Nephron (organoid): ENCODE results near the gene PHGDH.
A peak's percentile ranks its signal among the peaks of the same experiment; 100 is the strongest.

Experiments used
- H3K27ac Mint-ChIP-seq, 3 experiments: 2 replicates each; pipeline ENCODE4 v1.8.0; 2020; ENCODE audit warnings: mixed read lengths in 3 of 3, mild to moderate bottlenecking in 2 of 3, moderate library complexity in 1 of 3
- H3K27me3 Mint-ChIP-seq: 2 replicates; pipeline ENCODE4 v1.8.0; 2021; ENCODE audit warnings: low read depth, mild to moderate bottlenecking, moderate library complexity, mixed read lengths
- H3K36me3 Mint-ChIP-seq: 2 replicates; pipeline ENCODE4 v1.8.0; 2020; ENCODE audit warnings: low read depth, mixed read lengths
- H3K4me1 Mint-ChIP-seq: 2 replicates; pipeline ENCODE4 v1.8.0; 2020; ENCODE audit warnings: mixed read lengths
- H3K4me3 Mint-ChIP-seq, 3 experiments: 2 replicates each; pipeline ENCODE4 v1.8.0; 2020; ENCODE audit warnings: mild to moderate bottlenecking in 3 of 3, mixed read lengths in 3 of 3, moderate library complexity in 2 of 3
- H3K9me3 Mint-ChIP-seq: 2 replicates; pipeline ENCODE4 v1.8.0; 2020; ENCODE audit warnings: mixed read lengths
- CTCF ChIP-seq, 3 experiments: fragments of 200-600 bp; sonication (generic); IDR thresholded peaks; one replicate each; pipeline ENCODE4 v1.5.0; 2021; ENCODE audit warnings: antibody characterized with exemption in 3 of 3; ENCODE audit not compliant: unreplicated experiment in 3 of 3

Gene PHGDH

DNA sequence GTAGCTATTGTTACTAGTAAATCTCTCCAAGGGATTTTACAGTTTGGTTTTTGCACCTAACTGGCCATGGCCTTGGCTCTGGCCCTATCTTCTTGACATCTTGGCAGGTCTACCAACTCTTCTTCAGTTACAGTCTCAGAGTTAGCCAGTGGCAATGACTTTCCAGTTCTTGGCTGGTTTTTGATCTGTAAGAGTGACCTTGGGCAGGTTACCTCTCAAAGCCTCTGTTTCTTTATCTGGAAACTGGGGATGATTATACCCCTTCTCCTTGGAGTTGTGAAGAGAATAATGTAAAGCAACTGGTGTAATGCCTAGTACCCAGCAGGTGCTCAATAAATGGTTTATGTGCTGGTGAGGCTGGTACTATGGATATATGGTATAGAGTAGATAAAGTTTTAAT, 6.7 kb downstream of the PHGDH start:
- Mint-ChIP-seq H3K36me3 (peaks cover 38% of the 10 kb centered on the region), H3K27ac (peak overlapping the region; percentile 81 to 97 (median 85)), H3K4me1 (peaks cover 61% of the 10 kb centered on the region), H3K4me3 (no peak overlapping the region), H3K9me3 (no peaks in the 10 kb centered on the region), H3K27me3 (no peaks in the 10 kb centered on the region)
- no peak for TF ChIP-seq CTCF (IDR thresholded peaks at IDR 0.05; ENCODE audit: unreplicated experiment in 3 of 3)

DNA sequence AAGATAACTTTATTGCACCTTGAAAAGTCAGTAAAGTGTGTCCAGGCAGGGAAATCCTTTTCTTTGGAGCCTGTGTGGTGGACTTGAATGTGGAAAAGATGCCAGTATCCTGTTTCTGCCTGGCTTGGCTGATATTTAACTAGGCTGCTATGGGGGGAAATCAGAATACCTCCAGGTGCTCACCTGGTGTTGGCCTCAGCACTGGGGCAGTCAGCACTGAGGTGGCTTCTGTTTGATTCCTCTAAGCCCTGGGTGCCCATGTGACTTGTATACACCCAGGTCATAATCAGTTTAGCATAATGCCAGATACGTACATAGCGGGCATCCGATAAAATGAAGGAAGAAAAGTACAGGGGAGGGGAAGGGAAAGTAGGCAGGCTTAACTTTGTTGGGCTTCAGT, 7.2 kb downstream of the PHGDH start:
- peak overlapping the region in 1 of 3 experiments; percentile 36 for H3K4me3 Mint-ChIP-seq
- H3K27ac Mint-ChIP-seq: peak overlapping the region; percentile 81 to 97 (median 85)
- no peaks in the 10 kb centered on the region for H3K27me3 Mint-ChIP-seq
- peaks cover 44% of the 10 kb centered on the region for H3K36me3 Mint-ChIP-seq
- H3K4me1 Mint-ChIP-seq: peaks cover 55% of the 10 kb centered on the region
- TF ChIP-seq CTCF (IDR thresholded peaks at IDR 0.05; ENCODE audit: unreplicated experiment in 3 of 3): no peak
- H3K9me3 Mint-ChIP-seq: no peaks in the 10 kb centered on the region

DNA sequence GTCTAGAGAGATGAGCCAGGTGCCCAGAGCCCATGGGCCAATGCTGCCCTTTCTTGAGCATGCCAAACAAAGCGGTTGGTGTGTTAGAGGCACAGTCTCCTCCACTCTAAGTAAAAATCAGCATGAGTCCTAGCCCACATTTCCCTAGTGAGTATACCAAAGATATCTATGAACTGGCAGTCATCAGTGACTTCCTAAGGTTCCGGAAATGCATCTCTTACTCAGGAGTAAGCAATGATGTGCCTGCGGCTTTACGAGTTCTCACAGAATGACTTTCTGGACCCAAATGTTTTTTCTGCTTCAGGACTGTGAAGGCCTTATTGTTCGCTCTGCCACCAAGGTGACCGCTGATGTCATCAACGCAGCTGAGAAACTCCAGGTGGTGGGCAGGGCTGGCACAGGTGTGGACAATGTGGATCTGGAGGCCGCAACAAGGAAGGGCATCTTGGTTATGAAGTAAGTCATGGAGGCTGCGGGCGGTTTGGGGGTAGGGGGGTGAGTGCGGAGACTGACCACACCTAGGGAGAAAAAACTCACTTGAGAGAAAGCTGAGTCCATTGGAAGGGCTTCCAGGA, 9.2 kb downstream of the PHGDH start:
- Mint-ChIP-seq H3K36me3 (peaks cover 63% of the 10 kb centered on the region), H3K27me3 (no peaks in the 10 kb centered on the region), H3K4me1 (peaks cover 41% of the 10 kb centered on the region), H3K27ac (peak overlapping the region; percentile 72 to 97 (median 81)), H3K9me3 (no peaks in the 10 kb centered on the region), H3K4me3 (no peak overlapping the region)
- no peak for TF ChIP-seq CTCF (IDR thresholded peaks at IDR 0.05; ENCODE audit: unreplicated experiment in 3 of 3)

GRCh38 chr1:119721896-119722295, 10.2 kb downstream of the PHGDH start:
- no peaks in the 10 kb centered on the region for H3K9me3 Mint-ChIP-seq
- H3K27ac Mint-ChIP-seq: peak overlapping the region; percentile 72 to 97 (median 81)
- peaks cover 35% of the 10 kb centered on the region for H3K4me1 Mint-ChIP-seq

DNA sequence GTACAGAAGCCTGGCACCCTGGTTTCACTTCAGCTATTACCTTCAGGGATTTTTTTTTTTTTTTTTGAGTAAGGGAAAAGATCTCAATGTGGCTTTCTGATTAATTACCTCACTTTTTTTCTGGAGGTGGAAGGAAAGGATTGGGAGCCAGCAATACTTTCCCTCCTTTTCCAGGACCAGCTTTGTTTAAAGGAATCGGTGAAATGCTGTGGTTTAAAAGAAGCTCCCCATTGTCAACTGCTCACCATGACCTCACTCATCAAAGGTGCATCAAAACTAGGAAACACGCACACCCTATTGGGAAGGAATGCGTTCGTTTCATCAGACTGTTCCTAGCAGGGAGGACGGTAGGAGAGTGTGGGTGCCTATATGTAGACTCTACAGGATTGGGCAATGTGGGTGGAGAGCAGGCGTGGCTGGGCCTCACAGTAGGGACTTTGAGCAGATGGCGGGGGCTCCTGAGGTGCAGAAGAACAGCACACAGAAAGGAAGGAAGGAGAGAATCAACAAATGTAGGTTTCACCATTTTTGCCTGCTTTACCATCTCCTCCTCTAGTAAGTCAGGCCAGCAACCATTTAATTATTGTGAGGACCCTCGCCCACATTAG, 13.0 kb downstream of the PHGDH start:
- Mint-ChIP-seq H3K27ac (peak overlapping the region in 1 of 3 experiments; percentile 97), H3K36me3 (peaks cover 96% of the 10 kb centered on the region), H3K9me3 (no peaks in the 10 kb centered on the region), H3K4me3 (no peak overlapping the region), H3K27me3 (no peaks in the 10 kb centered on the region), H3K4me1 (peaks cover 15% of the 10 kb centered on the region)
- no peak for TF ChIP-seq CTCF (IDR thresholded peaks at IDR 0.05; ENCODE audit: unreplicated experiment in 3 of 3)

More at GRCh38 chr1:119721896-119722295, 10.2 kb downstream of the PHGDH start:
- Mint-ChIP-seq H3K36me3 (peaks cover 72% of the 10 kb centered on the region), H3K4me3 (peak overlapping the region in 1 of 3 experiments; percentile 20), H3K27me3 (no peaks in the 10 kb centered on the region)
- no peak for TF ChIP-seq CTCF (IDR thresholded peaks at IDR 0.05; ENCODE audit: unreplicated experiment in 3 of 3)

- peaks cover 10% of the 10 kb centered on the region for H3K4me1 Mint-ChIP-seq
- H3K36me3 Mint-ChIP-seq: peaks cover 96% of the 10 kb centered on the region
Observed at GRCh38 chr1:119725626-119726025, 13.9 kb downstream of the PHGDH start.

More at GRCh38 chr1:119725626-119726025, 13.9 kb downstream of the PHGDH start:
- Mint-ChIP-seq H3K27me3 (no peaks in the 10 kb centered on the region), H3K4me3 (no peak overlapping the region), H3K9me3 (no peaks in the 10 kb centered on the region), H3K27ac (peak overlapping the region; percentile 8 to 51 (median 14))
- TF ChIP-seq CTCF (IDR thresholded peaks at IDR 0.05; ENCODE audit: unreplicated experiment in 3 of 3): no peak
